ENCODE results near the gene INA.

Gene INA

GRCh38 chr10:103276251-103276895 lies 565 bp upstream of the INA start:
- DNase-seq = no peak

GRCh38 chr10:103277713-103278536 lies 987 bp downstream of the INA start:
- DNase-seq = peak; percentile 68

GRCh38 chr10:103278537-103278823 lies 1.5 kb downstream of the INA start:
- DNase-seq = no peak

GRCh38 chr10:103278862-103279298 lies 1.9 kb downstream of the INA start:
- DNase-seq = peak; percentile 12

- DNase-seq = no peak
Measured at GRCh38 chr10:103280031-103280430, 3.1 kb downstream of the INA start.

- DNase-seq = no peak
Measured at GRCh38 chr10:103280506-103280905, 3.6 kb downstream of the INA start.

GRCh38 chr10:103281753-103282152 lies 4.8 kb downstream of the INA start:
- peak; percentile 93 for DNase-seq

GRCh38 chr10:103282961-103283360 lies 6.0 kb downstream of the INA start:
- no peak for DNase-seq

- no peak for DNase-seq
Measured at GRCh38 chr10:103284170-103284569, 7.2 kb downstream of the INA start.

GRCh38 chr10:103287992-103288391 lies 11.1 kb downstream of the INA start:
- DNase-seq = no peak

- no peak for DNase-seq
Measured at GRCh38 chr10:103291588-103291987, 14.7 kb downstream of the INA start.

GRCh38 chr10:103295374-103296015 lies 18.6 kb downstream of the INA start:
- no peak for DNase-seq

- no peak for DNase-seq
Measured at GRCh38 chr10:103307594-103307993, 30.7 kb downstream of the INA start.

- DNase-seq = no peak
Measured at GRCh38 chr10:103310197-103310596, 33.3 kb downstream of the INA start.

GRCh38 chr10:103316087-103316486 lies 39.1 kb downstream of the INA start:
- no peak for DNase-seq

GRCh38 chr10:103327906-103328305 lies 51.0 kb downstream of the INA start:
- no peak for DNase-seq

- DNase-seq = peak; percentile 7
Measured at GRCh38 chr10:103333934-103334520, 57.1 kb downstream of the INA start.

GRCh38 chr10:103334567-103334966 lies 57.6 kb downstream of the INA start:
- DNase-seq = no peak

- DNase-seq = no peak
Measured at GRCh38 chr10:103336370-103336769, 59.4 kb downstream of the INA start.
